Fibroblast of skin of left biceps (primary cell): Measurements from ENCODE around the gene SFMBT1.

Source experiments
- DNase-seq, 2 experiments: peaks; one replicate each; pipeline ENCODE4 v3.0.0-alpha.2; 2013; ENCODE audit warnings: low read depth in 2 of 2

Gene SFMBT1

GRCh38 chr3:52889901-52890300 is 156.0 kb downstream of the SFMBT1 start:
- DNase-seq, result no peak

GRCh38 chr3:52887166-52887565 is 158.7 kb downstream of the SFMBT1 start:
- DNase-seq, result no peak

- no peak for DNase-seq
These were observed 159.7 kb downstream of the SFMBT1 start for GRCh38 chr3:52886049-52886730.

GRCh38 chr3:52882377-52882776 is 163.5 kb downstream of the SFMBT1 start:
- no peak for DNase-seq

GRCh38 chr3:52881871-52882270 is 164.0 kb downstream of the SFMBT1 start:
- no peak for DNase-seq

- no peak for DNase-seq
These were observed 165.4 kb downstream of the SFMBT1 start for GRCh38 chr3:52880474-52880873.

GRCh38 chr3:52880047-52880446 is 165.8 kb downstream of the SFMBT1 start:
- no peak for DNase-seq

- no peak for DNase-seq
These were observed 166.3 kb downstream of the SFMBT1 start for GRCh38 chr3:52879581-52879980.

- no peak for DNase-seq
These were observed 166.8 kb downstream of the SFMBT1 start for GRCh38 chr3:52879090-52879489.

- no peak for DNase-seq
These were observed 168.8 kb downstream of the SFMBT1 start for GRCh38 chr3:52877085-52877484.

- DNase-seq, result no peak
These were observed 170.8 kb downstream of the SFMBT1 start for GRCh38 chr3:52874864-52875587.

GRCh38 chr3:52874160-52874701 is 171.6 kb downstream of the SFMBT1 start:
- no peak for DNase-seq

- peak in 1 of 2 experiments; percentile 6 for DNase-seq
These were observed 172.3 kb downstream of the SFMBT1 start for GRCh38 chr3:52873433-52874159.

- peak in 1 of 2 experiments; percentile 10 for DNase-seq
These were observed 173.6 kb downstream of the SFMBT1 start for GRCh38 chr3:52872245-52872644.

GRCh38 chr3:52871761-52872160 is 174.1 kb downstream of the SFMBT1 start:
- no peak for DNase-seq

GRCh38 chr3:52870471-52870870 is 175.4 kb downstream of the SFMBT1 start:
- no peak for DNase-seq

GRCh38 chr3:52866427-52866826 is 179.4 kb downstream of the SFMBT1 start:
- no peak for DNase-seq

- no peak for DNase-seq
These were observed 179.9 kb downstream of the SFMBT1 start for GRCh38 chr3:52865994-52866393.

GRCh38 chr3:52860424-52860768 is 185.5 kb downstream of the SFMBT1 start:
- DNase-seq, result no peak

GRCh38 chr3:52859686-52860423 is 186.0 kb downstream of the SFMBT1 start:
- no peak for DNase-seq

- no peak for DNase-seq
These were observed 188.0 kb downstream of the SFMBT1 start for GRCh38 chr3:52857864-52858263.

GRCh38 chr3:52857133-52857532 is 188.7 kb downstream of the SFMBT1 start:
- no peak for DNase-seq
